OCI-LY3 (cell line): ENCODE data around the gene GARS1.

Experiments used
- H2AFZ ChIP-seq: fragments of 200-600, 300-600 bp; shearing (Covaris generic); 2 replicates; pipeline ENCODE4 v1.6.0; 2014; ENCODE audit warnings: antibody characterized with exemption, low read depth, low read length
- H3K27ac ChIP-seq: fragments of 200-600, 300-600 bp; sonication (generic); 2 replicates; pipeline ENCODE4 v1.5.1; 2014; ENCODE audit warnings: mild to moderate bottlenecking, low read length, moderate library complexity, mixed read lengths
- H3K27me3 ChIP-seq: fragments of 200-600, 300-600 bp; sonication (generic); 2 replicates; pipeline ENCODE4 v1.6.1; 2014; ENCODE audit warnings: low read depth, low read length, mixed read lengths
- H3K36me3 ChIP-seq: fragments of 200-600, 300-600 bp; sonication (generic); replicated peaks from 2 replicates; pipeline ENCODE3; 2014; ENCODE audit warnings: low read depth, low read length, mixed read lengths
- H3K4me1 ChIP-seq: fragments of 300-600, 200-600 bp; sonication (generic); 2 replicates; pipeline ENCODE4 v1.6.1; 2014; ENCODE audit warnings: low read length, mixed read lengths
- H3K4me2 ChIP-seq: fragments of 200-600, 300-600 bp; sonication (generic); 2 replicates; pipeline ENCODE4 v1.6.1; 2014; ENCODE audit warnings: low read length, mixed read lengths
- H3K4me3 ChIP-seq: fragments of 300-600, 200-600 bp; sonication (generic); 2 replicates; pipeline ENCODE4 v1.5.1; 2014; ENCODE audit warnings: antibody characterized with exemption, mild to moderate bottlenecking, low read length, moderate library complexity
- H3K79me2 ChIP-seq: fragments of 300-600, 200-600 bp; shearing (Covaris generic); 2 replicates; pipeline ENCODE4 v1.6.1; 2014; ENCODE audit warnings: mild to moderate bottlenecking, low read length, mixed read lengths
- H3K9ac ChIP-seq: fragments of 300-600, 200-600 bp; shearing (Covaris generic); 2 replicates; pipeline ENCODE4 v1.6.0; 2014; ENCODE audit warnings: mild to moderate bottlenecking, low read length, moderate library complexity
- H3K9me3 ChIP-seq: fragments of 200-600, 300-600 bp; shearing (Covaris generic); 2 replicates; pipeline ENCODE4 v1.6.1; 2014; ENCODE audit warnings: low read length, mixed read lengths; ENCODE audit not compliant: insufficient read depth
- H4K20me1 ChIP-seq: fragments of 200-600, 300-600 bp; sonication (generic); 2 replicates; pipeline ENCODE4 v1.6.1; 2016; ENCODE audit warnings: low read length, mixed read lengths; ENCODE audit not compliant: insufficient read depth
- CTCF ChIP-seq: fragments of 200-600, 300-600 bp; sonication (generic); IDR thresholded peaks from 2 replicates; pipeline ENCODE4 v1.5.1; 2014; ENCODE audit warnings: antibody characterized with exemption, low read length, low read depth
- EZH2phosphoT487 ChIP-seq: fragments of 200-600 bp; shearing (Covaris generic); IDR thresholded peaks from 2 replicates; pipeline ENCODE4 v1.6.1; 2018; ENCODE audit warnings: antibody characterized with exemption, mixed run types, low read depth

The GARS1 gene

GRCh38 chr7:30663414-30663813 is 68.7 kb downstream of the GARS1 start:
- Histone ChIP-seq H3K79me2 (no peaks in the 10 kb centered on the region), H3K9me3 (no peaks in the 10 kb centered on the region), H2AFZ (no peak overlapping the region), H3K36me3 (no peaks in the 10 kb centered on the region), H3K27ac (no peak overlapping the region), H4K20me1 (no peaks in the 10 kb centered on the region), H3K27me3 (no peaks in the 10 kb centered on the region), H3K4me3 (no peak overlapping the region), H3K4me1 (no peaks in the 10 kb centered on the region), H3K4me2 (no peak overlapping the region), H3K9ac (no peak overlapping the region)
- TF ChIP-seq CTCF, result no peak
- TF ChIP-seq EZH2phosphoT487, result no peak

GRCh38 chr7:30664184-30664885 is 69.7 kb downstream of the GARS1 start:
- H3K4me2 ChIP-seq, result no peak overlapping the region
- no peaks in the 10 kb centered on the region for H3K36me3 ChIP-seq
- no peak overlapping the region for H3K9ac ChIP-seq
- no peaks in the 10 kb centered on the region for H3K4me1 ChIP-seq
- H3K4me3 ChIP-seq, result no peak overlapping the region
- H3K9me3 ChIP-seq, result no peaks in the 10 kb centered on the region
- TF ChIP-seq EZH2phosphoT487, result no peak
- TF ChIP-seq CTCF, result no peak
- no peak overlapping the region for H3K27ac ChIP-seq
- H4K20me1 ChIP-seq, result no peaks in the 10 kb centered on the region
- H3K79me2 ChIP-seq, result no peaks in the 10 kb centered on the region
- H3K27me3 ChIP-seq, result no peaks in the 10 kb centered on the region
- no peak overlapping the region for H2AFZ ChIP-seq

DNA sequence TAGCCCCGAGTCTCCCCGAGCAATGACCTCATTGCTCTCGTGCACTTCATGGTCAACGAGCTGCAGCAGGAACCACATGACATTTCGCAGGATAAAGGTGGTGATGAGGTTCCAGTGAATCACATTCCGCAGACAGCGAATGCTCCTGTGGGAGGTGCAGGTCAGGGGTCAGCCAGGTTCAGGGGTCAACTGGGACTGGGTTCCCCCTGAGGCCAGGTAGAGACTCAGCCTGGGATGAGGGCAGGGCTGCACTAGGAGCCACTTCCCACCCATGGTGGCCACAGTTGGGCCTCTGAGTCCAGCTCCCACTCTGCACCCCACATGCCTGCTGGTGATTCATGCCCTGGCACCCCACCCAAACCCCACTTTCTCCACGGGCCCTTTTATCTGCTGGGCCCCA is 70.4 kb downstream of the GARS1 start:
- Histone ChIP-seq H3K27ac (no peak overlapping the region), H3K4me1 (no peaks in the 10 kb centered on the region), H2AFZ (no peak overlapping the region), H3K9me3 (no peaks in the 10 kb centered on the region), H3K27me3 (no peaks in the 10 kb centered on the region), H3K36me3 (no peaks in the 10 kb centered on the region), H3K9ac (no peak overlapping the region), H3K4me2 (no peak overlapping the region), H3K4me3 (no peak overlapping the region), H3K79me2 (no peaks in the 10 kb centered on the region), H4K20me1 (no peaks in the 10 kb centered on the region)
- TF ChIP-seq EZH2phosphoT487, result no peak
- no peak for TF ChIP-seq CTCF

DNA sequence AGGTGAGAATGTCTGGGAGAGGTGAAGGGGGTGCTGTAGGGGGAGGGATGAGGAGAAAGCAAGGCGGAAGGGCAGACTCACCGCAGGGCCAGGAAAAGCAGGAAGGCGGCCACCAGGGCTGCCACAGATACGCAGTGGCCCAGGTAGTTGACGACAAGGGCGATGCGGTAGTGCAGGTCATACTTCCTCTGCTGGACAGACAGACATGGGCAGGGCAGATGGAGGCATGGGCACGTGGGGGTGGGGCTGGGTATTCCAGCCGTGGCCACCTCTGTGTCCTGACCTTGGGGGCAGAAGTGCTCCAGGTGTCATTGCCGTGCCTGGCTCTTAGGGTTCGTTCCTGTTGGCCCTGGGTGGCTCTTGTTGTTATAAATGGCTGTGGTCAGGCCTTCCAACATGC is 70.8 kb downstream of the GARS1 start:
- H2AFZ ChIP-seq, result no peak overlapping the region
- H3K4me1 ChIP-seq, result no peaks in the 10 kb centered on the region
- H3K4me2 ChIP-seq, result no peak overlapping the region
- H3K79me2 ChIP-seq, result no peaks in the 10 kb centered on the region
- no peak overlapping the region for H3K27ac ChIP-seq
- H3K27me3 ChIP-seq, result no peaks in the 10 kb centered on the region
- no peak for TF ChIP-seq EZH2phosphoT487
- TF ChIP-seq CTCF, result no peak
- H3K4me3 ChIP-seq, result no peak overlapping the region
- H4K20me1 ChIP-seq, result no peaks in the 10 kb centered on the region
- H3K9ac ChIP-seq, result no peak overlapping the region
- H3K9me3 ChIP-seq, result no peaks in the 10 kb centered on the region
- H3K36me3 ChIP-seq, result no peaks in the 10 kb centered on the region
